ENCODE results near the gene AWAT1.
"Not testable (repeated sequence)": the region's sequence is repeated elsewhere in the genome, so short reads cannot be mapped to it uniquely, and the experiment has no call there.

AWAT1 gene

DNA sequence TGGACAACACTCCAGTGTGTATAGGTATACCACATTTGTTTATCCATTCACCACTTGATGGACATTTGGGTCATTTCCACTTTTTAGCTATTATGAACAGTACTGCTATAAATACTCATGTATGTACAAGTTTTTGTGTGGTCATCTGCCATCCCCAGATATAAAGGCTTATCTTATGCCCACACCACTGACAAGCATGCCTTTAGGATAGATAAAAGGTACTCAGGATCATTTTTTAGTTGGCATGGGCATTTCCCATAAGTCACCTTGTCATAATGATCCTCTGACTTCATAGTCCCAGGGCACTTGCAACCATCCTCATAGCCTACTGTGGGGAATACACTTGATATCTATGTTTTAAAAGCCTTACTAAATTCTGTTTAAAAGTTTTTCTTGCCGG is 6.3 kb downstream of the AWAT1 start:
- Histone ChIP-seq H3K4me3 (no peak overlapping the region), H3K9ac (no peak overlapping the region), H3K27ac (no peak overlapping the region), H3K36me3 (no peaks in the 10 kb centered on the region), H4K20me1 (peaks cover 6% of the 10 kb centered on the region; the same call in 1 of the 2 replicates), H3K27me3 (peaks cover 87% of the 10 kb centered on the region), H3K4me1 (no peaks in the 10 kb centered on the region), H3K9me3 (no peaks in the 10 kb centered on the region), H3K4me2 (no peak overlapping the region)
- no peak for TF ChIP-seq Cebpa-rat (IDR thresholded peaks at IDR 0.05)

DNA sequence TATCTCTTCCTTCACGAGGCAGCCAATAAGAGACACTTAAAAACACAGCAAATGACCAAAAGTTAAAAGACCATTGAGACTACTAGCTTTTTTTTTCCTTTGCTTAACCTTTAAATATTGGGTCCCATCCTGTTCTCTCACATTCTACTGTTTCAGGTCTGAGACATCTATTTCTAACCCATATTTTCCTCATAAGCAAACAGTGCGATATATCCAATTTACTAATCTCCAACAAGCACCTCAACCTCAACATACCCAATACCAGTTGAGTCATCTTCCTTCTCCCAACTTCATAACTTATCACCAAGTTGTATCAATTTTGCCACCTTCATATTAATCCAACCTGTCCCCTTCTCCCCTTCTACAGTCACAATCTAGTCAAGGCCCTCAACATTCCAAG is 7.0 kb downstream of the AWAT1 start:
- no peak for TF ChIP-seq Cebpa-rat (IDR thresholded peaks at IDR 0.05)
- H3K36me3 ChIP-seq = no peaks in the 10 kb centered on the region
- H3K27me3 ChIP-seq = peaks cover 86% of the 10 kb centered on the region
- no peaks in the 10 kb centered on the region for H3K9me3 ChIP-seq
- H4K20me1 ChIP-seq = peaks cover 6% of the 10 kb centered on the region; the same call in 1 of the 2 replicates
- no peak overlapping the region for H3K4me3 ChIP-seq
- no peak overlapping the region for H3K9ac ChIP-seq
- no peaks in the 10 kb centered on the region for H3K4me1 ChIP-seq
- H3K4me2 ChIP-seq = no peak overlapping the region
- H3K27ac ChIP-seq = no peak overlapping the region

DNA sequence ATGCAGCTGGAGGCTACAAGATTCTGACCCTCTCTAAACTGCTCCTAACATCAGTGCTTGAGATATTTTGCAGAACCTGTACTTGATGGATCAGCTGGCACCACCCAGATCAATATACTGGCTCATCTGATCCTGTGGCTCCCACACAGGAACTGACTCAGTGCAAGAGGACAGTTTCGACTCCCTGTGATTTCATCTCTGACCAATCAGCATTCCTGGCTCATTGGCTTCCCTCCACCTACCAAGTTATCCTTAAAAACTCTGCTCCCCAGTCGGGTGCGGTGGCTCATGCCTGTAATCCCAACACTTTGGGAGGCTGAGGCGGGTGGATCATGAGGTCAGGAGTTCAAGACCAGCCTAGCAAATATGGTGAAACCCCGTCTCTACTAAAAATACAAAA is 9.1 kb downstream of the AWAT1 start:
- H3K9ac ChIP-seq, H3K4me1 ChIP-seq, H3K9me3 ChIP-seq, H3K36me3 ChIP-seq, H3K4me2 ChIP-seq, H4K20me1 ChIP-seq, H3K4me3 ChIP-seq, H3K27ac ChIP-seq: not testable (repeated sequence)
- peaks cover 88% of the 10 kb centered on the region for H3K27me3 ChIP-seq

GRCh38 chrX:70244881-70245280 is 10.4 kb downstream of the AWAT1 start:
- Histone ChIP-seq H3K9me3 (no peaks in the 10 kb centered on the region), H3K4me1 (no peaks in the 10 kb centered on the region), H3K27ac (no peak overlapping the region), H3K9ac (no peak overlapping the region), H4K20me1 (no peaks in the 10 kb centered on the region; the same call in 1 of the 2 replicates), H3K36me3 (no peaks in the 10 kb centered on the region), H3K4me2 (no peak overlapping the region), H3K27me3 (peaks cover 84% of the 10 kb centered on the region), H3K4me3 (no peak overlapping the region)
- no peak for TF ChIP-seq Cebpa-rat (IDR thresholded peaks at IDR 0.05)

DNA sequence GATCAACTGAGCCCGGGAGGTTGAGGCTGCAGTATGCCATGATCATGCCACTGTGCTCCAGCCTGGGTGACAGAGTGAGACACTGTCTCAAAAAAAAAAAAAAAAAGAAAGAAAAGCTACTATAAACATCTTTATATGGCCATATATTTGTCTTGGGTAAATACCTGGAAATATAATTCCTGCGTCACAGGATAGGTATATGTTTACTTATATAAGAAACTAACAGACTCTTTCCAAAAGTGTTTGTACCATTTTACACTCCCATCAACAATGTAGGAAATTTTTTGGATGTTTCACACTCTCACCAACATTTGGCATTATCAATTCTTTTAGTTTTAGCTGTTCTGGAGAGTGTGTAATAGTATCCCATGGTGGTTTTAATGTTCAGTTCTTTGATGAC is 12.8 kb downstream of the AWAT1 start:
- TF ChIP-seq Cebpa-rat (IDR thresholded peaks at IDR 0.05) = no peak
- Histone ChIP-seq H3K4me3 (no peak overlapping the region), H3K4me1 (no peaks in the 10 kb centered on the region), H3K27ac (no peak overlapping the region), H3K27me3 (peaks cover 79% of the 10 kb centered on the region), H3K36me3 (no peaks in the 10 kb centered on the region), H3K9me3 (no peaks in the 10 kb centered on the region), H4K20me1 (no peaks in the 10 kb centered on the region), H3K4me2 (no peak overlapping the region), H3K9ac (no peak overlapping the region)

DNA sequence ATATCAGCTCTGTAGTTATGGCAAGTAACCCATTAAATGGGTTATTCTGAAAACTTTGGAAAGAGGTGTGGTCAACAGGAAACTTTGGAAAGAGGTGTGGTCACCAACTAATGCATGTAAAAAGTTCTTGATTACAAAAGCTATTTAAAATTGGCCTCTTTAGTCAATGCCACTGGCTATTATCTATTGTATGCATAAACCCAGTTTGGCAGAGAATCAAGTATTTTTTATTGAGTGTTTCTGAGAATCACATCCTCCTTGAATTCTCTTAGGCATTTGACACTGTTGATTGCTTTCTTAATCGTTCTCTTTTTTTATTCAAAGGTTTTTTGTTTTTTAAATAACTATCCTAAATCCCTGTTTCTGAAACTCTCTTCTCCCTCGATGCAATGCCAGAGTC is 18.0 kb downstream of the AWAT1 start:
- peaks cover 73% of the 10 kb centered on the region for H3K27me3 ChIP-seq
- TF ChIP-seq Cebpa-rat (IDR thresholded peaks at IDR 0.05) = no peak
- H3K9me3 ChIP-seq = no peaks in the 10 kb centered on the region
- H3K4me3 ChIP-seq = no peak overlapping the region
- no peak overlapping the region for H3K27ac ChIP-seq
- no peak overlapping the region for H3K4me2 ChIP-seq
- no peaks in the 10 kb centered on the region for H3K4me1 ChIP-seq
- H3K36me3 ChIP-seq = no peaks in the 10 kb centered on the region
- no peaks in the 10 kb centered on the region for H4K20me1 ChIP-seq
- H3K9ac ChIP-seq = no peak overlapping the region

GRCh38 chrX:70253377-70254062 is 19.1 kb downstream of the AWAT1 start:
- Histone ChIP-seq H3K9me3 (no peaks in the 10 kb centered on the region), H3K4me1 (no peaks in the 10 kb centered on the region), H3K36me3 (no peaks in the 10 kb centered on the region), H3K9ac (no peak overlapping the region), H3K4me2 (no peak overlapping the region), H3K4me3 (no peak overlapping the region), H3K27ac (no peak overlapping the region), H4K20me1 (no peaks in the 10 kb centered on the region), H3K27me3 (peaks cover 75% of the 10 kb centered on the region)
- TF ChIP-seq Cebpa-rat (IDR thresholded peaks at IDR 0.05) = no peak

DNA sequence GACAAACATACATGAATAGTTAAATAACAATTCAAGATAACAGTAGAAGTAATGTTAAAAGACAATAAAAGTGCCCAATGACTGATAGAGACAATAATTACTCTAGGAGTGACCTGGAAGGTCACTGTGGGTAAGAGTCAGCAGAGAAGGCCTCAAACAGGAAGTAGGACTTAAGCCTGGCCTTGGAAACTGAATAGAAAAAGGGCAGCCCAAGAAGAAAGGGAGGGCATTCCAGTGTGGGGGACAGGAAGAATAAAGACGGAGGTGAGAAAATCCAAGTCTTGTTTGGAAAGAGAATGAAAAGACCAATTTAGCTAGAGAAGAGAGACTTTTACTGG is 19.6 kb downstream of the AWAT1 start:
- Histone ChIP-seq H3K27ac (no peak overlapping the region), H3K36me3 (no peaks in the 10 kb centered on the region), H3K4me1 (no peaks in the 10 kb centered on the region), H3K4me3 (no peak overlapping the region), H3K9me3 (no peaks in the 10 kb centered on the region), H3K4me2 (no peak overlapping the region), H3K27me3 (peaks cover 74% of the 10 kb centered on the region), H4K20me1 (no peaks in the 10 kb centered on the region), H3K9ac (no peak overlapping the region)
- no peak for TF ChIP-seq Cebpa-rat (IDR thresholded peaks at IDR 0.05)

- Histone ChIP-seq H3K36me3 (no peaks in the 10 kb centered on the region), H3K27ac (no peak overlapping the region), H3K4me1 (no peaks in the 10 kb centered on the region), H3K9me3 (no peaks in the 10 kb centered on the region), H3K9ac (no peak overlapping the region), H3K27me3 (peaks cover 77% of the 10 kb centered on the region), H4K20me1 (no peaks in the 10 kb centered on the region; the same call in 1 of the 2 replicates), H3K4me2 (no peak overlapping the region), H3K4me3 (no peak overlapping the region)
- no peak for TF ChIP-seq Cebpa-rat (IDR thresholded peaks at IDR 0.05)
Measured at GRCh38 chrX:70254909-70255308, 20.5 kb downstream of the AWAT1 start.

GRCh38 chrX:70255452-70255851 is 21.0 kb downstream of the AWAT1 start:
- no peak for TF ChIP-seq Cebpa-rat (IDR thresholded peaks at IDR 0.05)
- Histone ChIP-seq H3K9me3 (no peaks in the 10 kb centered on the region), H3K36me3 (no peaks in the 10 kb centered on the region), H3K4me1 (no peaks in the 10 kb centered on the region), H3K4me2 (no peak overlapping the region), H3K27me3 (peaks cover 80% of the 10 kb centered on the region), H3K4me3 (no peak overlapping the region), H3K27ac (no peak overlapping the region), H3K9ac (no peak overlapping the region), H4K20me1 (no peaks in the 10 kb centered on the region; the same call in 1 of the 2 replicates)

Measured in BLaER1 (cell line).